Measurements from ENCODE around the gene WWOX.

Gene WWOX

GRCh38 chr16:78985716-78986605 lies 886.5 kb downstream of the WWOX start:
- Histone ChIP-seq H3K9me3 (ENCODE audit: insufficient read depth, low read length) (no peaks in the 10 kb centered on the region), H3K9ac (ENCODE audit: insufficient read length, low read depth) (no peak overlapping the region), H3K36me3 (ENCODE audit: insufficient read depth, insufficient read length, low read length) (no peaks in the 10 kb centered on the region), H3K4me1 (ENCODE audit: insufficient read depth, insufficient read length) (peaks cover 2% of the 10 kb centered on the region), H3K27me3 (ENCODE audit: insufficient read depth, insufficient read length) (no peaks in the 10 kb centered on the region), H3K4me3 (ENCODE audit: insufficient read length, low read depth) (no peak overlapping the region)
- no peak for DNase-seq (ENCODE audit: low read depth, low spot score)
- TF ChIP-seq SUZ12 (IDR thresholded peaks at IDR 0.05; ENCODE audit: extremely low read depth, insufficient read depth, insufficient read length) (no peak), ZNF274 (IDR thresholded peaks at IDR 0.05; ENCODE audit: low read depth, low read length) (no peak), YY1 (IDR thresholded peaks at IDR 0.05; ENCODE audit: insufficient read depth, insufficient read length) (no peak)

GRCh38 chr16:78987666-78988065 lies 888.2 kb downstream of the WWOX start:
- TF ChIP-seq SUZ12 (IDR thresholded peaks at IDR 0.05; ENCODE audit: extremely low read depth, insufficient read depth, insufficient read length) (no peak), YY1 (IDR thresholded peaks at IDR 0.05; ENCODE audit: insufficient read depth, insufficient read length) (no peak), ZNF274 (IDR thresholded peaks at IDR 0.05; ENCODE audit: low read depth, low read length) (no peak)
- H3K27me3 ChIP-seq (ENCODE audit: insufficient read depth, insufficient read length) = no peaks in the 10 kb centered on the region
- H3K36me3 ChIP-seq (ENCODE audit: insufficient read depth, insufficient read length, low read length) = no peaks in the 10 kb centered on the region
- H3K4me3 ChIP-seq (ENCODE audit: insufficient read length, low read depth) = no peak overlapping the region
- H3K9me3 ChIP-seq (ENCODE audit: insufficient read depth, low read length) = no peaks in the 10 kb centered on the region
- H3K9ac ChIP-seq (ENCODE audit: insufficient read length, low read depth) = no peak overlapping the region
- no peak for DNase-seq (ENCODE audit: low read depth, low spot score)
- H3K4me1 ChIP-seq (ENCODE audit: insufficient read depth, insufficient read length) = peaks cover 2% of the 10 kb centered on the region

GRCh38 chr16:78988361-78988969 lies 889.0 kb downstream of the WWOX start:
- Histone ChIP-seq H3K9me3 (ENCODE audit: insufficient read depth, low read length) (no peaks in the 10 kb centered on the region), H3K9ac (ENCODE audit: insufficient read length, low read depth) (no peak overlapping the region), H3K4me3 (ENCODE audit: insufficient read length, low read depth) (no peak overlapping the region), H3K27me3 (ENCODE audit: insufficient read depth, insufficient read length) (no peaks in the 10 kb centered on the region), H3K36me3 (ENCODE audit: insufficient read depth, insufficient read length, low read length) (no peaks in the 10 kb centered on the region), H3K4me1 (ENCODE audit: insufficient read depth, insufficient read length) (peaks cover 2% of the 10 kb centered on the region)
- no peak for TF ChIP-seq ZNF274 (IDR thresholded peaks at IDR 0.05; ENCODE audit: low read depth, low read length)
- TF ChIP-seq YY1 (IDR thresholded peaks at IDR 0.05; ENCODE audit: insufficient read depth, insufficient read length) = no peak
- no peak for TF ChIP-seq SUZ12 (IDR thresholded peaks at IDR 0.05; ENCODE audit: extremely low read depth, insufficient read depth, insufficient read length)
- peak; percentile 22 for DNase-seq (ENCODE audit: low read depth, low spot score)

- H3K4me3 ChIP-seq (ENCODE audit: insufficient read length, low read depth) = no peak overlapping the region
- H3K9me3 ChIP-seq (ENCODE audit: insufficient read depth, low read length) = no peaks in the 10 kb centered on the region
- H3K9ac ChIP-seq (ENCODE audit: insufficient read length, low read depth) = no peak overlapping the region
- H3K27me3 ChIP-seq (ENCODE audit: insufficient read depth, insufficient read length) = no peaks in the 10 kb centered on the region
- no peaks in the 10 kb centered on the region for H3K4me1 ChIP-seq (ENCODE audit: insufficient read depth, insufficient read length)
- H3K36me3 ChIP-seq (ENCODE audit: insufficient read depth, insufficient read length, low read length) = no peaks in the 10 kb centered on the region
- TF ChIP-seq SUZ12 (IDR thresholded peaks at IDR 0.05; ENCODE audit: extremely low read depth, insufficient read depth, insufficient read length) (no peak), YY1 (IDR thresholded peaks at IDR 0.05; ENCODE audit: insufficient read depth, insufficient read length) (no peak), ZNF274 (IDR thresholded peaks at IDR 0.05; ENCODE audit: low read depth, low read length) (no peak)
- no peak for DNase-seq (ENCODE audit: low read depth, low spot score)
These were observed 890.9 kb downstream of the WWOX start for GRCh38 chr16:78990309-78990701.

- Histone ChIP-seq H3K4me1 (ENCODE audit: insufficient read depth, insufficient read length) (no peaks in the 10 kb centered on the region), H3K27me3 (ENCODE audit: insufficient read depth, insufficient read length) (no peaks in the 10 kb centered on the region), H3K4me3 (ENCODE audit: insufficient read length, low read depth) (no peak overlapping the region), H3K9me3 (ENCODE audit: insufficient read depth, low read length) (no peaks in the 10 kb centered on the region), H3K36me3 (ENCODE audit: insufficient read depth, insufficient read length, low read length) (no peaks in the 10 kb centered on the region), H3K9ac (ENCODE audit: insufficient read length, low read depth) (no peak overlapping the region)
- no peak for DNase-seq (ENCODE audit: low read depth, low spot score)
- no peak for TF ChIP-seq YY1 (IDR thresholded peaks at IDR 0.05; ENCODE audit: insufficient read depth, insufficient read length)
- no peak for TF ChIP-seq SUZ12 (IDR thresholded peaks at IDR 0.05; ENCODE audit: extremely low read depth, insufficient read depth, insufficient read length)
- no peak for TF ChIP-seq ZNF274 (IDR thresholded peaks at IDR 0.05; ENCODE audit: low read depth, low read length)
These were observed 892.5 kb downstream of the WWOX start for GRCh38 chr16:78992001-78992400.

GRCh38 chr16:78993346-78993745 lies 893.9 kb downstream of the WWOX start:
- Histone ChIP-seq H3K9ac (ENCODE audit: insufficient read length, low read depth) (no peak overlapping the region), H3K4me1 (ENCODE audit: insufficient read depth, insufficient read length) (no peaks in the 10 kb centered on the region), H3K27me3 (ENCODE audit: insufficient read depth, insufficient read length) (no peaks in the 10 kb centered on the region), H3K9me3 (ENCODE audit: insufficient read depth, low read length) (no peaks in the 10 kb centered on the region), H3K4me3 (ENCODE audit: insufficient read length, low read depth) (no peak overlapping the region), H3K36me3 (ENCODE audit: insufficient read depth, insufficient read length, low read length) (no peaks in the 10 kb centered on the region)
- TF ChIP-seq ZNF274 (IDR thresholded peaks at IDR 0.05; ENCODE audit: low read depth, low read length) = no peak
- no peak for TF ChIP-seq YY1 (IDR thresholded peaks at IDR 0.05; ENCODE audit: insufficient read depth, insufficient read length)
- no peak for TF ChIP-seq SUZ12 (IDR thresholded peaks at IDR 0.05; ENCODE audit: extremely low read depth, insufficient read depth, insufficient read length)
- DNase-seq (ENCODE audit: low read depth, low spot score) = no peak

- no peak overlapping the region for H3K4me3 ChIP-seq (ENCODE audit: insufficient read length, low read depth)
- H3K4me1 ChIP-seq (ENCODE audit: insufficient read depth, insufficient read length) = no peaks in the 10 kb centered on the region
- no peaks in the 10 kb centered on the region for H3K9me3 ChIP-seq (ENCODE audit: insufficient read depth, low read length)
- DNase-seq (ENCODE audit: low read depth, low spot score) = no peak
- H3K27me3 ChIP-seq (ENCODE audit: insufficient read depth, insufficient read length) = no peaks in the 10 kb centered on the region
- no peaks in the 10 kb centered on the region for H3K36me3 ChIP-seq (ENCODE audit: insufficient read depth, insufficient read length, low read length)
- H3K9ac ChIP-seq (ENCODE audit: insufficient read length, low read depth) = no peak overlapping the region
- TF ChIP-seq ZNF274 (IDR thresholded peaks at IDR 0.05; ENCODE audit: low read depth, low read length) = no peak
- no peak for TF ChIP-seq SUZ12 (IDR thresholded peaks at IDR 0.05; ENCODE audit: extremely low read depth, insufficient read depth, insufficient read length)
- no peak for TF ChIP-seq YY1 (IDR thresholded peaks at IDR 0.05; ENCODE audit: insufficient read depth, insufficient read length)
These were observed 894.8 kb downstream of the WWOX start for GRCh38 chr16:78994135-78994745.

Measured in NT2/D1 (cell line).